Measurements from ENCODE around the gene CBLL1. TPM values are rescaled to one million over a fixed set of nuclear protein-coding genes. Genes with fewer than 3 reads are reported as not detected.

Gene CBLL1
- total and polyA plus RNA-seq, 2 experiments from 2014 or later = 11.9 to 38.2 TPM

DNA sequence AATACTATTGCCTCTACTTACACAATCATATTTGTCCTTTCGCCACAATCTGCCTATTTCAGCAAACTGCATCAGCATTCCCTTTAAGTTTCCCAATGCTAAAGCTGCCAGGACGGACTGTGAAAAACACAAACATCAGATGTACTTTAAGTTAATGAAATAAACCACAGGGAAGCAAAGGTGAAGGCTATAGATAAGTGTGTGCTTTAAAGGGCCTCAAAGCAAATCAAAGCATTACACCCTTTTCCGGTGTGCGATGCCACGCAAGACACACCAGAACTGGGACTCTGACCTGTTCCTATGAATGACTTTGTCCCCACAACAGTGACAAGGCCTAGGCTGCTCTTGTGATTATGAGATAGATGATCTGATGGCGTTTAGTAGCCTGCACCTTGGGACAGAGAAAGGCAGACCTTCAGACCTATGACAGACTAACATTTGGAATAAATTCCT, 35.7 kb downstream of the CBLL1 start:
- H3K9ac ChIP-seq = no peak overlapping the region
- H3K4me3 ChIP-seq = no peak overlapping the region
- no peak for DNase-seq
- no peak for TF ChIP-seq EZH2 (IDR thresholded peaks at IDR 0.05; ENCODE audit: insufficient read depth, poor library complexity, severe bottlenecking)
- TF ChIP-seq EZH2phosphoT487 (IDR thresholded peaks at IDR 0.05; ENCODE audit: insufficient read depth, low read depth) = no peak
- WGBS, 2 experiments (ENCODE audit: low coverage in 1 of 2, low lambda C conversion rate in 2 of 2, missing lambda C conversion rate in 2 of 2) = 72 to 75% methylated on average over 6 of the region's 6 CpGs
- no peak overlapping the region for H2AFZ ChIP-seq
- no peaks in the 10 kb centered on the region for H3F3A ChIP-seq (ENCODE audit: insufficient read depth)
- H3K4me1 ChIP-seq (ENCODE audit: insufficient read depth) = no peaks in the 10 kb centered on the region
- H3K9me3 ChIP-seq (ENCODE audit: low read depth) = no peaks in the 10 kb centered on the region
- H3K4me2 ChIP-seq (ENCODE audit: unreplicated experiment) = no peak overlapping the region
- H3K27me3 ChIP-seq (replicated peaks; ENCODE audit: insufficient read depth) = no peaks in the 10 kb centered on the region
- no peaks in the 10 kb centered on the region for H3K79me2 ChIP-seq (ENCODE audit: insufficient read depth)
- in situ Hi-C loops (cut with MboI) = no loop called here
- H3K27ac ChIP-seq = no peak overlapping the region
- no peaks in the 10 kb centered on the region for H4K20me1 ChIP-seq (ENCODE audit: insufficient read depth)
- no peaks in the 10 kb centered on the region for H3K9me2 ChIP-seq (ENCODE audit: insufficient read depth)
- no peaks in the 10 kb centered on the region for H3K36me3 ChIP-seq (ENCODE audit: low read depth)

DNA sequence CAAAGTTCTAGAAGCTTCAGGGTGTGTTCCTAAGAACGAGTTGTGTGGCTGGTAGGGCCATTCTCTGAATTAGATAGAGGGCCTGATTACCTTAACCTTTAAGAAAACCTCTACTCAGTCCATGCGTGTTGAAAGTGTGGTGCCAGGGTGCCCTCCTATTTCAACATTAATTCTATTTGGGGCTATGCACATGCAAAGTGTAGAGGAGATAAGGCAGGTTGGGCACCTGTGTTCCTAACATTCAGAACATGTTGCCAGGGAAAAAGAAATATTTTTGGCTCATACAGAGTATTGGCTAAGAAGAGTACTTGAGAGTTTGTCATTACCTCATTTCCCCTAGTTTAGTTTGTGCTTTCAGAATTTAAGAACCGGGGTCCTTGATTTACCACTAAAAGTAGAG, 38.4 kb downstream of the CBLL1 start:
- no peak for TF ChIP-seq EZH2phosphoT487 (IDR thresholded peaks at IDR 0.05; ENCODE audit: insufficient read depth, low read depth)
- no peak for TF ChIP-seq EZH2 (IDR thresholded peaks at IDR 0.05; ENCODE audit: insufficient read depth, poor library complexity, severe bottlenecking)
- no peak for DNase-seq
- in situ Hi-C loops (cut with MboI) = no loop called here
- H3K27ac ChIP-seq = no peak overlapping the region
- no peaks in the 10 kb centered on the region for H3F3A ChIP-seq (ENCODE audit: insufficient read depth)
- H3K9ac ChIP-seq = no peak overlapping the region
- no peaks in the 10 kb centered on the region for H4K20me1 ChIP-seq (ENCODE audit: insufficient read depth)
- no peaks in the 10 kb centered on the region for H3K9me3 ChIP-seq (ENCODE audit: low read depth)
- H2AFZ ChIP-seq = no peak overlapping the region
- H3K36me3 ChIP-seq (ENCODE audit: low read depth) = no peaks in the 10 kb centered on the region
- H3K79me2 ChIP-seq (ENCODE audit: insufficient read depth) = no peaks in the 10 kb centered on the region
- 52 to 55% methylated on average over 3 of the region's 3 CpGs for WGBS, 2 experiments (ENCODE audit: low coverage in 1 of 2, low lambda C conversion rate in 2 of 2, missing lambda C conversion rate in 2 of 2)
- no peak overlapping the region for H3K4me3 ChIP-seq
- H3K9me2 ChIP-seq (ENCODE audit: insufficient read depth) = no peaks in the 10 kb centered on the region
- H3K4me1 ChIP-seq (ENCODE audit: insufficient read depth) = no peaks in the 10 kb centered on the region
- H3K4me2 ChIP-seq (ENCODE audit: unreplicated experiment) = no peak overlapping the region
- peaks cover 18% of the 10 kb centered on the region; the same call in 1 of the 2 replicates for H3K27me3 ChIP-seq (replicated peaks; ENCODE audit: insufficient read depth)

DNA sequence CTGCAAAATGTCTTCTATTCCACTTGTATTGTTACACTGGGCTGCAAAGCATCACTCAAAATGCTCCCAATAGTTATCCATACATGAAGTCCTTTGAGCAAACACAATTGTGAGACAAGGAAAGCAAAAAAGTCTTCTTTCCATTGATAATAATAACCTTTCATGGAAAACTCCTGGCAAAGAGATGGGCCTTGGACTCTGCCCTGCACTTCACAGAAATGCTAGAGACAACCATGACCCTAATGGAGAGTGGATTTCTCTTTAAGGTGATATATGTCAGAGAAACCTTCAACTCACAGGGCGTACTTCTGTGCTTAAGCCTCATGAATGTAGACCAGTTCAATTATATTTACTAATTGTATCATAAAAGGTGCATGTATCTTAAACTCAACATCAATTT, 39.7 kb downstream of the CBLL1 start:
- Histone ChIP-seq H3K36me3 (ENCODE audit: low read depth) (no peaks in the 10 kb centered on the region), H3K4me2 (ENCODE audit: unreplicated experiment) (no peak overlapping the region), H3K79me2 (ENCODE audit: insufficient read depth) (no peaks in the 10 kb centered on the region), H3K9me2 (ENCODE audit: insufficient read depth) (no peaks in the 10 kb centered on the region), H4K20me1 (ENCODE audit: insufficient read depth) (no peaks in the 10 kb centered on the region), H2AFZ (no peak overlapping the region), H3F3A (ENCODE audit: insufficient read depth) (no peaks in the 10 kb centered on the region), H3K9me3 (ENCODE audit: low read depth) (no peaks in the 10 kb centered on the region), H3K4me3 (no peak overlapping the region), H3K9ac (no peak overlapping the region), H3K27ac (no peak overlapping the region), H3K27me3 (replicated peaks; ENCODE audit: insufficient read depth) (peaks cover 23% of the 10 kb centered on the region; the same call in 1 of the 2 replicates), H3K4me1 (ENCODE audit: insufficient read depth) (no peaks in the 10 kb centered on the region)
- 20 to 39% methylated on average over 1 of the region's 1 CpG for WGBS, 2 experiments (ENCODE audit: low coverage in 1 of 2, low lambda C conversion rate in 2 of 2, missing lambda C conversion rate in 2 of 2)
- no peak for DNase-seq
- in situ Hi-C loops (cut with MboI) = no loop called here
- TF ChIP-seq EZH2 (IDR thresholded peaks at IDR 0.05; ENCODE audit: insufficient read depth, poor library complexity, severe bottlenecking) = no peak
- no peak for TF ChIP-seq EZH2phosphoT487 (IDR thresholded peaks at IDR 0.05; ENCODE audit: insufficient read depth, low read depth)

DNA sequence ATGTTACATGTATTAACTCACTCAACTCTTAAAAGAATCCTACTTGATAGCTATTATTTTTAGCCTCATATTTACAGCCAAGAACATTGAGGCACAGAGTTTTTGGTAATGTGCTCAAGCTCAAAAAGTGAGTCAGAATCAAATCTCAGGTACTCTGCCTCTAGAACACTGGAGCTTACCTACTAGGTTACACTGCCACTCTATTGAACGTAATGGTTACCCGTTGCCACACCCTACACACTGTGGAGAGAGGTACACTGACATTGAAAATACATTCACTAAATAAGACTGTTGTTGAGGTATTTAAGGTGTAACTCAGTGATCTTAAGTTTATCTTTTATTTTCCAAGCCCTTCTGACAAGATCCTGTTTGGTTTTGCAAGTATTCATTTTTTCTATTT, 41.2 kb downstream of the CBLL1 start:
- no peak overlapping the region for H3K4me2 ChIP-seq (ENCODE audit: unreplicated experiment)
- peaks cover 23% of the 10 kb centered on the region; the same call in 1 of the 2 replicates for H3K27me3 ChIP-seq (replicated peaks; ENCODE audit: insufficient read depth)
- no peak overlapping the region for H3K27ac ChIP-seq
- H3K9me3 ChIP-seq (ENCODE audit: low read depth) = no peaks in the 10 kb centered on the region
- no peak overlapping the region for H3K9ac ChIP-seq
- no peak for TF ChIP-seq EZH2phosphoT487 (IDR thresholded peaks at IDR 0.05; ENCODE audit: insufficient read depth, low read depth)
- no peak for TF ChIP-seq EZH2 (IDR thresholded peaks at IDR 0.05; ENCODE audit: insufficient read depth, poor library complexity, severe bottlenecking)
- H3K79me2 ChIP-seq (ENCODE audit: insufficient read depth) = no peaks in the 10 kb centered on the region
- H3K4me3 ChIP-seq = no peak overlapping the region
- no peaks in the 10 kb centered on the region for H3F3A ChIP-seq (ENCODE audit: insufficient read depth)
- H4K20me1 ChIP-seq (ENCODE audit: insufficient read depth) = no peaks in the 10 kb centered on the region
- H3K9me2 ChIP-seq (ENCODE audit: insufficient read depth) = no peaks in the 10 kb centered on the region
- no peaks in the 10 kb centered on the region for H3K36me3 ChIP-seq (ENCODE audit: low read depth)
- H3K4me1 ChIP-seq (ENCODE audit: insufficient read depth) = no peaks in the 10 kb centered on the region
- no peak overlapping the region for H2AFZ ChIP-seq
- DNase-seq = no peak
- 81 to 100% methylated on average over 2 of the region's 2 CpGs for WGBS, 2 experiments (ENCODE audit: low coverage in 1 of 2, low lambda C conversion rate in 2 of 2, missing lambda C conversion rate in 2 of 2)
- in situ Hi-C loops (cut with MboI) = no loop called here

DNA sequence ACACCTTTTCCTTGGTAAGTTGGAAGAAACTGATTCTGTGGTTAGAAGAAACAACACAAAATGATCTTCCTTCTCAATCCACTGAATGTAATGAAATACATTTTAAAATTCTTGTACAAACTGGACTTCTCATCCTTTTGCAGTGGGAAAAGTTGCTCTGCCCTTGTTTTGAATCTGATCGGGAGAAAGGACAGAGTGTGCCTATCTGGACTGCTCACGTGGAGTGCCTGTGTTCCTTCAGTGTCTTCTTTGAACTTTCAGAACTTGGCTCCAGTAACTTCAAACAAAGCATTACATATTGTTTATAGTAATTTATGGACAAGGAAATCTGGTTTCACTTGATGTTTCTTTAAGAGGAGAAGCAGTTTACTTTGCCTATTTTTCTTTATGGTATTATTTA, 42.0 kb downstream of the CBLL1 start:
- no peaks in the 10 kb centered on the region for H3K36me3 ChIP-seq (ENCODE audit: low read depth)
- no peak for TF ChIP-seq EZH2 (IDR thresholded peaks at IDR 0.05; ENCODE audit: insufficient read depth, poor library complexity, severe bottlenecking)
- no peak for TF ChIP-seq EZH2phosphoT487 (IDR thresholded peaks at IDR 0.05; ENCODE audit: insufficient read depth, low read depth)
- no peak for DNase-seq
- no peaks in the 10 kb centered on the region for H3K9me3 ChIP-seq (ENCODE audit: low read depth)
- H3K4me1 ChIP-seq (ENCODE audit: insufficient read depth) = no peaks in the 10 kb centered on the region
- no peaks in the 10 kb centered on the region for H3K9me2 ChIP-seq (ENCODE audit: insufficient read depth)
- no peak overlapping the region for H3K27ac ChIP-seq
- no peak overlapping the region for H2AFZ ChIP-seq
- no peaks in the 10 kb centered on the region for H3K79me2 ChIP-seq (ENCODE audit: insufficient read depth)
- WGBS, 2 experiments (ENCODE audit: low coverage in 1 of 2, low lambda C conversion rate in 2 of 2, missing lambda C conversion rate in 2 of 2) = 30 to 34% methylated on average over 2 of the region's 2 CpGs
- H3K27me3 ChIP-seq (replicated peaks; ENCODE audit: insufficient read depth) = peaks cover 23% of the 10 kb centered on the region; the same call in 1 of the 2 replicates
- in situ Hi-C loops (cut with MboI) = no loop called here
- no peak overlapping the region for H3K4me2 ChIP-seq (ENCODE audit: unreplicated experiment)
- H3K9ac ChIP-seq = no peak overlapping the region
- no peaks in the 10 kb centered on the region for H3F3A ChIP-seq (ENCODE audit: insufficient read depth)
- H3K4me3 ChIP-seq = no peak overlapping the region
- no peaks in the 10 kb centered on the region for H4K20me1 ChIP-seq (ENCODE audit: insufficient read depth)
